Measurements from ENCODE around the gene ASB8. TPM values are rescaled to one million over a fixed set of nuclear protein-coding genes. Genes with fewer than 3 reads are reported as not detected.
A peak's percentile ranks its signal among the peaks of the same experiment; 100 is the strongest.

Gene ASB8
- total RNA-seq, 1 donor from 2014 or later: 43.6 TPM

DNA sequence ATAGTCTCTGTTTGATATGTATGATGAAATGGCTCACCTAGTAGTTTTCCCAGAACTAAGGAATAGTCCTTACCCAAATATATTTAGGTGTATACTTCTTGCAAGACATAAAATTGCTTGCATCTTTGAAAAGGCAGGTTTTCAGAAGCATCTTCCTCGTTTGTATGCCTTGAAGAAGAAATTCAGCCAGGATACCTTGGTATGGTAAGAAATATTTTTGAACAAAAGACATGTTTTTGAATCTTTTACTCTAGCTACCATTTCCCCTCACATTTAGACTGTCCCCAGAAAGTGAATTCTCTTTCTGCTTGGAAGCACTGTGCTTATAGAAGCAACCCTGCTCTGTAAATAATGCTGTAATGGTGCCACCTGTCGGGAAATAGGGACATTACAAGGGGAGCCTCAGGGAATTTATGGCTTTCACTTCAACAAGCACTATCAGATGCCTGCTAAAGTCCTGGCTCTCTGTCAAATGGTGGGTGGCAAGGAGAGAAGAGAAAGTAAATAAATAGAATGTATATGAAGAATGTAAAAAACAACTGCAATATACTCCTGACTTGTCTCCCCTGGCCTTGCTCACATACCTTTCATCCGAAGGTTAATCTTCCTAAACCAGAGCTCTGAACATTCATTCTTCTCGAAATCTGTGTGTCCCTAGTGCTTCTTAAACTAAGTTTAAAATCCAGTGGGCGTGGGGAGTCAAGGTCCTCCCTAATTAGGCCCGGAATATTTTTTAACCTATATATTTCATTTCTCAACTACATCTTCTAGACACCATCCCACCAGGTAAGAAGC lies 32.2 kb upstream of the ASB8 start:
- ChIA-PET POLR2A (interaction anchor here (1.3 kb wide), 1 partner anchor 9 kb away, joined by 3 read pairs; no protein-coding TSS in a partner anchor), CTCF (interaction anchor here (0.7 to 1.9 kb wide), 11 partner anchors 8 to 1366 kb away, joined by 3 to 7 read pairs (median 3); partner anchors contain the start of gene ASB8)

GRCh38 chr12:48187916-48188695 lies 30.8 kb upstream of the ASB8 start:
- ChIA-PET CTCF (interaction anchor here (1.0 to 2.2 kb wide), 4 partner anchors 9 to 30 kb away, joined by 3 to 9 read pairs (median 5); partner anchors contain the start of gene ASB8), POLR2A (no interaction called here)
- Mint-ChIP-seq H3K27me3 (peaks cover 15% of the 10 kb centered on the region), H3K9me3 (no peaks in the 10 kb centered on the region), H3K4me3 (no peak overlapping the region), H3K27ac (no peak overlapping the region), H3K4me1 (peaks cover 23% of the 10 kb centered on the region), H3K36me3 (ENCODE audit: low read depth) (peaks cover 3% of the 10 kb centered on the region)
- DNase-seq (no peak), ATAC-seq (ENCODE audit: low read depth) (no peak)
- TF ChIP-seq, protein P1, sequence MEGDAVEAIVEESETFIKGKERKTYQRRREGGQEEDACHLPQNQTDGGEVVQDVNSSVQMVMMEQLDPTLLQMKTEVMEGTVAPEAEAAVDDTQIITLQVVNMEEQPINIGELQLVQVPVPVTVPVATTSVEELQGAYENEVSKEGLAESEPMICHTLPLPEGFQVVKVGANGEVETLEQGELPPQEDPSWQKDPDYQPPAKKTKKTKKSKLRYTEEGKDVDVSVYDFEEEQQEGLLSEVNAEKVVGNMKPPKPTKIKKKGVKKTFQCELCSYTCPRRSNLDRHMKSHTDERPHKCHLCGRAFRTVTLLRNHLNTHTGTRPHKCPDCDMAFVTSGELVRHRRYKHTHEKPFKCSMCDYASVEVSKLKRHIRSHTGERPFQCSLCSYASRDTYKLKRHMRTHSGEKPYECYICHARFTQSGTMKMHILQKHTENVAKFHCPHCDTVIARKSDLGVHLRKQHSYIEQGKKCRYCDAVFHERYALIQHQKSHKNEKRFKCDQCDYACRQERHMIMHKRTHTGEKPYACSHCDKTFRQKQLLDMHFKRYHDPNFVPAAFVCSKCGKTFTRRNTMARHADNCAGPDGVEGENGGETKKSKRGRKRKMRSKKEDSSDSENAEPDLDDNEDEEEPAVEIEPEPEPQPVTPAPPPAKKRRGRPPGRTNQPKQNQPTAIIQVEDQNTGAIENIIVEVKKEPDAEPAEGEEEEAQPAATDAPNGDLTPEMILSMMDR (IDR thresholded peaks at IDR 0.05): no peak
- intact Hi-C loops (cut with micrococcal nuclease): loop anchor here (2.0 kb wide), 2 partner anchors 225 to 431 kb away; partner anchors contain the start of gene TMEM106C

More for the DNA sequence above, 32.2 kb upstream of the ASB8 start:
- no peaks in the 10 kb centered on the region for H3K36me3 Mint-ChIP-seq (ENCODE audit: low read depth)
- H3K27ac Mint-ChIP-seq: no peak overlapping the region
- TF ChIP-seq, protein P1 (IDR thresholded peaks at IDR 0.05): no peak
- DNase-seq (peak; percentile 38), ATAC-seq (ENCODE audit: low read depth) (peak; percentile 84)
- peaks cover 17% of the 10 kb centered on the region for H3K4me1 Mint-ChIP-seq
- no peaks in the 10 kb centered on the region for H3K9me3 Mint-ChIP-seq
- peaks cover 23% of the 10 kb centered on the region for H3K27me3 Mint-ChIP-seq
- H3K4me3 Mint-ChIP-seq: no peak overlapping the region
- intact Hi-C loops (cut with micrococcal nuclease): loop anchor here (1.0 to 2.0 kb wide), 5 partner anchors 9 to 429 kb away; partner anchors contain the start of gene TMEM106C

DNA sequence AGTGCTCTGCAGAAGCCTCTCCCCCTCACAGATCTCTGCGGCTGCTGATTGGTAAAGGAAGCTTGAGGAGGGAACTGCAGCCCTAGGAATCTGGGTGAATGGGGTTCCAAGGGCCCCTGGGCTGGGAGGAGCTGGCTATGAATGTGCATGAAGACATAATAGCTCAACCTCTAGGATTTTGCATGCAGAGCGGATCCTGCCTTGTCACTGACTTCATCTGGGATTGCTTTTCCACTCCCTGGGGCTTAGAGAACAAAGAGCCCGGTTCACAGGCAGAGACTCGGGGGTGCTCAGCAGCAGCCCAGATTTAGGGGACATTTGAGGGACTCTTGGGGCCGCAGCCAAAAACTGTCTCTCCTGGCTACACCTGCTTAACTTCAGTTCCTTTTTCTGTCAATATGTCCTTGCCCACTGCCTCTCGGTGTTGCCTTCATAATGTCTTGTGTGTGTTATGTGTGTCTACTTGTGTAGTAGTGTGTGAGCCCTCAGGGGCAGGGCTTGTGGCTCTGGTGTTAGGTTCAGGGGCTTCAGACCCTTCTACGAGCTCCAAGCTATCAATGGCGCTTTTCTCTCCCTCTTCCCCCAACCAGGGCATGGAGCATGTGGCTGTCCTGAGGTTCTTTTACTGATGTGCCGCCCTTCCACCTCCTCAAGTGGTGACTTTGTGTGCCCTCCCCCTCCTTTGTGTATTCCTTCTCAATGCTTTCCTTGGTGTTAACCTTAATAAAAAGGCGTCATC lies 28.0 kb upstream of the ASB8 start:
- Mint-ChIP-seq H3K9me3 (no peaks in the 10 kb centered on the region), H3K27ac (no peak overlapping the region), H3K27me3 (peaks cover 21% of the 10 kb centered on the region), H3K36me3 (ENCODE audit: low read depth) (peaks cover 3% of the 10 kb centered on the region), H3K4me3 (peak overlapping the region; percentile 67), H3K4me1 (peaks cover 32% of the 10 kb centered on the region)
- ATAC-seq (ENCODE audit: low read depth) (no peak), DNase-seq (peak; percentile 18)
- CTCF ChIA-PET: interaction anchor here (1.0 to 3.4 kb wide), 2 partner anchors 12 to 433 kb away, joined by 3 to 21 read pairs; no protein-coding TSS in a partner anchor
- intact Hi-C loops (cut with micrococcal nuclease): no loop called here
- TF ChIP-seq, protein P1 (IDR thresholded peaks at IDR 0.05): no peak
- POLR2A ChIA-PET: interaction anchor here (1.6 kb wide), 1 partner anchor 13 kb away, joined by 11 read pairs; no protein-coding TSS in a partner anchor

- H3K4me3 Mint-ChIP-seq: peak overlapping the region; percentile 78
- intact Hi-C loops (cut with micrococcal nuclease): no loop called here
- CTCF ChIA-PET: interaction anchor here (1.0 to 3.4 kb wide), 2 partner anchors 13 to 434 kb away, joined by 3 to 21 read pairs; no protein-coding TSS in a partner anchor
- POLR2A ChIA-PET: interaction anchor here (1.5 to 1.6 kb wide), 2 partner anchors 14 to 19 kb away, joined by 4 to 11 read pairs; no protein-coding TSS in a partner anchor
- no peak overlapping the region for H3K27ac Mint-ChIP-seq
- ATAC-seq (ENCODE audit: low read depth) (no peak), DNase-seq (peak; percentile 17)
- H3K9me3 Mint-ChIP-seq: no peaks in the 10 kb centered on the region
- peaks cover 32% of the 10 kb centered on the region for H3K4me1 Mint-ChIP-seq
- H3K36me3 Mint-ChIP-seq (ENCODE audit: low read depth): peaks cover 3% of the 10 kb centered on the region
- TF ChIP-seq, protein P1 (IDR thresholded peaks at IDR 0.05): no peak
- peaks cover 19% of the 10 kb centered on the region for H3K27me3 Mint-ChIP-seq
Measured at GRCh38 chr12:48184549-48184922, 27.2 kb upstream of the ASB8 start.

Data from activated B cell treated with CpG ODN at 0.5 μM for 24 hours (primary cell).